GM08714 (cell line): ENCODE results near the gene FRMD1.

Experiments
- H3K4me3 ChIP-seq: fragments of 200-500 bp; sonication (Bioruptor generic); 2 replicates; pipeline ENCODE4 v1.5.1; 2014; ENCODE audit warnings: mild to moderate bottlenecking, low read length, inconsistent platforms
- ZNF274 ChIP-seq: IDR thresholded peaks from 2 replicates; pipeline ENCODE4 v1.6.1; 2012; ENCODE audit warnings: mild to moderate bottlenecking, low read depth, low read length

The FRMD1 gene

DNA sequence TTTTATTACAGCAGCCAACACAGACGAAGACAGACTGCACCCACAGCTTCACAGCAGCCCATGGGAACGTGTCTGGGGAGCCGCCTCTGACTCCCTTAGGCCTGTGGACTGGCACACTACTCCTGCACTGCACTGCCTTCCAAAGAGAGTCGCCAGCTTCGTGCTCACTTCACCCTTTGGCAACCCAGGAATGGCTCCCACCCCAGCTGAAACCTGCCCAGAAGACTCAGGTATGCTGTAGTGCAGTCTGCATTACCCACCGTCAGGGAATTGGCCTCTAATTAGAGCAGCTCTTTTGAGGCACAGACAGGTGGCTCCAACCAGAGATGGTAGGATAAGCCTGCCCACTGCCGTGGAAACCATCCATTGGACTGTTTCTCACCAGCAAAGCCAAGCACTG, 39.9 kb upstream of the FRMD1 start:
- no peak for TF ChIP-seq ZNF274
- no peak overlapping the region for H3K4me3 ChIP-seq

GRCh38 chr6:168117942-168118341, 38.9 kb upstream of the FRMD1 start:
- no peak for TF ChIP-seq ZNF274
- H3K4me3 ChIP-seq = no peak overlapping the region

DNA sequence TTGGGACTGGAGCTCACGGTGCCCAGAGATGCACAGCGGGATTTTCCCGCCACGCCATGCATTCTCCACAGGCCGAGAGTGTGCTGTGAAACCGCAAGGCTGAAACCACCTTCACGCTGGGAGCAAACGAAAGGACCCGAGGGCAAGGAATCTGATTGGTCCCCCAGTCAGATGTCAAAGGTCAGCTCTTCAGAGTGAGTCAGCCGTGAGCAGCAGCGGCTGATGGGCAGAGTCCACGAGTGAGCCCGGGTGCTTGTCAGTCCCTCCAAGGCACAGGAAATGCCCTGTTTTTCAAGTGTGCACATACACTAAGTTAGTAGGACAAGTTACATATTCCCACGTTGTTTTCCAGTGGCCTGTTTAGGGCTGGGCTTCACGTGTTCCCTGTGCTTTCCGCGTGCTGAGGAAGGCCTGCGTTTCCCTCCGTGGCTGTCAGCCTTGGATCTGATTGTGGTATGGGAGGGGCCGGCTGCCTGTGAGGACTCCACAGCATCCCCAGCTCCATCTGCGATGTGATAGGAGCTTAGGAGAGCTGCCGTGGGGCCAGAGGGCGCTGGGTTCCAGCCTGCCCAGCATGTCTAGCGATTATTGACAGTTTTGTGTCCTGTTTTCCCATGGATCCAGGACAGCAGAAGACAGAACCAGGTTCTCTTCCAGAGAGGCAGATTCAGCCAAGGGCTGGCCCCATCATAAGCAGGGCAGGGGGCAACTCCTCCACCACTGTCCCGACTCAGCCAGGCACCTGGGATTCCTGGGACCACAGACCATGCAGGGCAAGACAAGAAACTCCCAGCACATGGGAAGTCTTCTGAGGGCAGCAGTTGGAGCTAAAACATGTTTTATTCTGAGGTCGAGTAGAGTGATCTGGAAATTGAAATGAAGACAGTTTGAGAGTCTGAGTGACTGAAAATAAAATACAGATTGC, 38.2 kb upstream of the FRMD1 start:
- H3K4me3 ChIP-seq = no peak overlapping the region
- no peak for TF ChIP-seq ZNF274

DNA sequence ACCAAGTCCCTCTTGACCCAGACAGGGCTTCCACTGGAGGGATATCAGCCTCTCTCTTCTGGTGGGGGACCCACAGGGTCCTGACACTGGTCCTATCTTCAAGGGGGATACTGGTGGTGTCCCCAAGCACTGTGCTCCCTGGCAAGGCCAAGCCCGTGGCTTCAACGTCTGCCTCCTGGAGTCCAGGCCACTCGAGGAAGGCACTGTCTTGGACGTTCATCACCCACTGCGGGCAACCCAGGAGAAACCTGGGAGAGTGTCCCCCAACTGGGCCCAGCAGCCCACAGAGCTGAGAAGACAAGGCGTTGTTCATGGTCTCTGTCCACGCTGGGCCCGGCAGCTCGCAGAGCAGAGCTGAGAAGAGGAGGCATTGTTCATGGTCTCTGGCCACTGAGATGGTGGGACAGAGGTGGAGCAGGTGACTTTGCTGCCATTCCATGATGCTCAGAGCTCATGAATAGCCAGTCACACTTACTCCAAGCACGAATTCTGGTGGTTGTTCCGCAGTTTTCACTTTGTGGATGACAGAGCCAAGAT, 37.5 kb upstream of the FRMD1 start:
- H3K4me3 ChIP-seq = no peak overlapping the region
- no peak for TF ChIP-seq ZNF274

DNA sequence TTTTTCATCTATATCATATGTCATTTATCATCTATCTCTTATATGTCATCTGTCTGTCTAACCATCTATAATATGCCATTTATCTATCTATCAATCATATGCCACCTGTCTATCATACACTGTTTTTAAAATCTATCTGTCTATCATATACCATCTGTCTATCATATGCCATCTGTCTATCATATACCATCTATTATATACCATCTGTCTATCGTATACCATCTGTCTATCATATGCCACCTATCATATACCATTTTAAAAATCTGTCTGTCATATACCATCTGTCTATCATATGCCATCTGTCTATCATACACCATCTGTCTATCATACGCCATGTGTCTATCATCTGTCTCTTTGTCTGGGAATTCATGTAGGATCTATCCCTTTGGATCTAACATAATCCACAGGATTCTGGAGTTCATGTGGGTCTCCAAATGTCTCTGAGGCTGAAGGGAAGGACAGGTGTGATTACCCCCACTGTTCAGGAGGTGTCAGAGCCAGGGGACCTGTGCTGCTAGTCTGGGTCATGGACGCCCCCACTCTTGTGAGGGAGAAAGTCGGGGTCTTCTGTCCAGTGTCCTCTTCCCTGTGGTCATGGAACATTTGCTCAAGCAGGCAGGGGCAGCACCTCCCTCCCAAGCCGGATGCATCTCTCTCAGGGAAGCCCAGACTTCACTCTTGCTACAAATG, 36.9 kb upstream of the FRMD1 start:
- TF ChIP-seq ZNF274 = no peak

DNA sequence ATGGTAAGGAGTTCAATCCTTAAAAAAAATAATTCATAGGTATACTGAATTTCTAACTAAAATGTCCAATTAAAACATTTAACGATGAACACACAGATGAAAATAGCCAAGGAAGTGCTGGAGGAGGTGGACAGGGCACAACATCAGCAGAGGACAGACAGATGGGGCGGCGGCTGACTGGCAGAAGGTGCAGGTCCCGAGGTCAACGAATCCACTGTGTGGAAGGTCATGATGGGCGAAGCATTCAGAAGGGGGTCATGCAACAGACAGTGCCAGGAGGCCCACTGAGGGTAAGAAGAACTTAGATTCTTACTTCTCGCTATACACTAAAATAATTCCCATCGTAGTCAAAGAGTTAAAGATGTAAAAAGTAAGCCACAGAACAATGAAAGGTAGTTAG, 34.2 kb upstream of the FRMD1 start:
- TF ChIP-seq ZNF274 = no peak

More for the DNA sequence above, 36.9 kb upstream of the FRMD1 start:
- no peak overlapping the region for H3K4me3 ChIP-seq

GRCh38 chr6:168111911-168112310, 32.9 kb upstream of the FRMD1 start:
- no peak overlapping the region for H3K4me3 ChIP-seq
- TF ChIP-seq ZNF274 = no peak

More for the DNA sequence above, 34.2 kb upstream of the FRMD1 start:
- no peak overlapping the region for H3K4me3 ChIP-seq

DNA sequence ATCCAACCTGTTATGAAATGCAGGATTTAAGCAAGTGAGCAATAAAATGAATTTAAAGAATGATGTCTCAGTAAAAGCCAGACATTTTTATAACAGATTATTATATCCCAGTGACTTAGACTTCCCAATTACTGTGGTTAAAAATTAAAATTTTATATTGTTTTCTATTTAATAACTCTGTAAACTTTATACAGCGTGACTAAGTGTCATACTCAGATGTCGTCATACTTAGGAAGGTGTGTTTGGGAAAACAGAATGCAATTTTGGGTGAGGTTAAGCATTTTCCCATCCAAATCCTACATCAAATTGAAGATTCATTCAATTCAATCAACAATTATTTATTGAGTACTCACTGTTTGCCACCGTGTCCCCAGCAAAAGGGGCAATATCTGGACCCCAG, 31.4 kb upstream of the FRMD1 start:
- TF ChIP-seq ZNF274 = no peak
- no peak overlapping the region for H3K4me3 ChIP-seq

GRCh38 chr6:168109171-168109570, 30.2 kb upstream of the FRMD1 start:
- no peak overlapping the region for H3K4me3 ChIP-seq
- TF ChIP-seq ZNF274 = no peak

GRCh38 chr6:168107191-168107983, 28.4 kb upstream of the FRMD1 start:
- TF ChIP-seq ZNF274 = no peak
- H3K4me3 ChIP-seq = no peak overlapping the region

GRCh38 chr6:168106633-168107005, 27.6 kb upstream of the FRMD1 start:
- no peak for TF ChIP-seq ZNF274
- no peak overlapping the region for H3K4me3 ChIP-seq

DNA sequence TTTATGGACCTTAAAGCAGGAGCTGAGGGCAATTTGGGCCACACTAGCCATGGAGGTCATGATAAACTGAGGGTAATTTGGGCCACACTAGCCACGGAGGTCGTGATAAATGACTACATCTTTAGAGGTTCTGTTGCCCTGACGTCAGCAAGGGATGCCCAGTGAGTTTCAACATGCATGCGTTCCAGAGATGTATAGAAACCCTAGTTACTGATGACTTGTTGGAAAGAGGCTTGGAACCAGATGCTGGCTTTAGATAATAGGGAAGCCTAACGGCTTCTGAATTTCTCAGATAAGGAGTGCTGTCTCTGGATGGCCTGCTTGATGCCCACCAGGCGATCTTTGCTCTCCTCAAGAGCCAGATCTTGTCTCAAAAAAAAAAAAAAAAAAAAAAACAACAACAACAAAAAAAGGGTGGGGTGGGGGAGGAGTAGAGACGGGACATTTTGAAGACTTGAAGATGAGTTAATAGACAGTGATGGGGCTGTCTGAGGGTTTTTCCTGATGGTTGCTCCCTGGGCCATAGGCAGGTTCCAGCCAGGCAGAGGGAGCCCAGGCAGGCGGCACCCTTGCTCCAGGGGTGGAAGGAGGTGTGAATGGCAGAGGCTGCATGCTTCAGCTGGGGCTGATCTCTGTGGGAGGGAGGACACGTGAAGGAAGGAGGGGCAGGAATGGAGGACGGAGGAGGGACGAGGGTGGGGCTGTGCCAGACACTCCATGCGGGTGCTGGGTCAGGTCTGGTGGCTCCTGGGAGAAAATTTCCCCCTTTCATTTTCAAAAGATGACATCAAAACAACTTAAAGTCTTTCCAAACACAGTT, 27.0 kb upstream of the FRMD1 start:
- TF ChIP-seq ZNF274 = no peak
- no peak overlapping the region for H3K4me3 ChIP-seq

DNA sequence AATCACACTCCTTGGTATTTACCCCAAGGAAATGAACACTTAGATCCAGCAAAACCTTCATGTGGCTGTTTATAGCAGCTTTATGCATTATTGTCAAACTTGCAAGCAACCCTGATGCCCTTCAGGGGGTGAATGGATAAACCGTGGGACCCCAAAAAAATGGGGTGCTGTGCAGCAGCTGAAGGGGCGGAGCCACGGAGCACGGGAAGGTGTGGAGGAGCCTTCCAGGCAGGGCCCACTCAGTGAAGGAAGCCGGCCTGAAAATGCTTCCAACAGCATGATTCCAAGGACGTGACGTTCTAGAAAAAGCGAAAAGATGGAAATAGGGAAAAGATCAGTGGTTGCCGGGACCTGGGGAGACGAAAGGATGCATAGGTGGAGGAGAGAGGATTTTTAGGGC, 25.6 kb upstream of the FRMD1 start:
- TF ChIP-seq ZNF274 = no peak
- no peak overlapping the region for H3K4me3 ChIP-seq

- TF ChIP-seq ZNF274 = no peak
- no peak overlapping the region for H3K4me3 ChIP-seq
Measured at GRCh38 chr6:168103050-168103830, 24.2 kb upstream of the FRMD1 start.
